A673 (cell line): ENCODE measurements around the gene MICAL1.

ENCODE experiments used
- CTCF ChIP-seq: fragments of 300-800, 200-600 bp; sonication (generic); conservative IDR thresholded peaks from 2 replicates; pipeline ENCODE4 v1.5.1; 2017; ENCODE audit warnings: low read depth, mild to moderate bottlenecking, antibody characterized with exemption, low read length, moderate library complexity, mixed read lengths
- EZH2 ChIP-seq: fragments of 200-600 bp; sonication (generic); IDR thresholded peaks from 2 replicates; pipeline ENCODE4 v1.6.1; 2017; ENCODE audit warnings: borderline replicate concordance, low read depth, mild to moderate bottlenecking, mixed read lengths, antibody characterized with exemption, low read length; ENCODE audit not compliant: poor library complexity, severe bottlenecking

GRCh38 chr6:109471105-109471810 is 15.7 kb upstream of the MICAL1 start:
- TF ChIP-seq CTCF = no peak
- no peak for TF ChIP-seq EZH2
